Right atrium auricular region (tissue), 2 donors: ENCODE measurements around the gene SCG5. TPM values are rescaled to one million over a fixed set of nuclear protein-coding genes. Genes with fewer than 3 reads are reported as not detected.

Experiments
- DNase-seq: peaks from one replicate; pipeline ENCODE4 v3.0.0-alpha.2; 2019; ENCODE audit warnings: low spot score
- H3K27ac ChIP-seq, 2 donors: fragments of 200-600 bp; sonication (generic); 1 replicate in 1 of 2; 2 replicates in 1 of 2; pipeline ENCODE4 v1.5.1; 2016 to 2019
- H3K27me3 ChIP-seq, 2 donors: fragments of 200-600 bp; sonication (generic); one replicate each; pipeline versions ENCODE4 v1.5.1 to v1.6.0; 2017 to 2019
- H3K36me3 ChIP-seq: fragments of 200-600 bp; sonication (generic); one replicate; pipeline ENCODE4 v1.5.1; 2016
- H3K4me1 ChIP-seq, 2 donors: fragments of 200-600 bp; sonication (generic); one replicate each; pipeline versions ENCODE4 v1.5.1 to v1.6.0; 2017 to 2019
- H3K4me3 ChIP-seq, 2 donors: fragments of 200-600 bp; sonication (generic); 1 replicate in 1 of 2; 2 replicates in 1 of 2; pipeline ENCODE4 v1.5.1; 2017 to 2019; ENCODE audit warnings: mild to moderate bottlenecking in 1 of 2, moderate library complexity in 1 of 2
- H3K9me3 ChIP-seq, 2 donors: fragments of 200-600 bp; sonication (generic); one replicate each; pipeline ENCODE4 v1.5.1; 2019
- CTCF ChIP-seq, 2 donors: fragments of 200-600 bp; sonication (generic); IDR thresholded peaks; one replicate each; pipeline ENCODE4 v1.5.1; 2019; ENCODE audit warnings: antibody characterized with exemption in 2 of 2
- total RNA-seq, 2 donors: library from RNA; depleted of rRNA; stranded (reverse); fragments of >200 nt; gene quantifications; one replicate each; pipeline ENCODE4 v1.1.0, GENCODE V29; 2016

Gene SCG5
- total RNA-seq, 2 donors from 2014 or later, result 0.90 TPM; not detected in 1

- Histone ChIP-seq H3K36me3 (no peaks in the 10 kb centered on the region), H3K4me1 (no peaks in the 10 kb centered on the region), H3K4me3 (no peak overlapping the region), H3K9me3 (no peaks in the 10 kb centered on the region), H3K27ac (no peak overlapping the region), H3K27me3 (no peaks in the 10 kb centered on the region)
- no peak for TF ChIP-seq CTCF (IDR thresholded peaks at IDR 0.05)
- no peak for DNase-seq
Observed at GRCh38 chr15:32667321-32667720, 25.8 kb downstream of the SCG5 start.

DNA sequence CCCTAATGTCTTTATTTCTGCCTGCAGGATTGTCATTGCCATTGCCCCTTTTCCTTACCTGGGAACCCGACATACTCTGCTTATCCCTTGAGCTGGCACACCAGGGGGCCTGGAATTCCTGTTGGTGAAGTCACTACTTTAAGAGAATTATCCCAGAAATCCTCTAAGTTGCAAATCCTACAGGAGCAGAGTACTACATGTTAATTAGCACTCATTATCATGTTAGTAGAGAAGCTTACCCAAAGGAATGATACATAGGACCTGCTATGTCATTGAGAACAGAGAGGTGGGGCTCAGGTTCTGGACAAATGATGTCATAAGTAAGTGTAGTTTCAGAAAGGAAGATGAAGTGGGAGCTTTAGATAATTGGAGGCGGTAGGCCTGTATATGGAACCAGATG, 27.4 kb downstream of the SCG5 start:
- Histone ChIP-seq H3K9me3 (no peaks in the 10 kb centered on the region), H3K27ac (no peak overlapping the region), H3K27me3 (no peaks in the 10 kb centered on the region), H3K4me3 (no peak overlapping the region), H3K4me1 (no peaks in the 10 kb centered on the region), H3K36me3 (no peaks in the 10 kb centered on the region)
- no peak for TF ChIP-seq CTCF (IDR thresholded peaks at IDR 0.05)
- DNase-seq, result no peak

- DNase-seq, result no peak
- TF ChIP-seq CTCF (IDR thresholded peaks at IDR 0.05), result no peak
Observed at GRCh38 chr15:32669896-32670611, 28.5 kb downstream of the SCG5 start.

GRCh38 chr15:32670623-32671022, 29.1 kb downstream of the SCG5 start:
- Histone ChIP-seq H3K27ac (no peak overlapping the region), H3K9me3 (no peaks in the 10 kb centered on the region), H3K4me1 (no peaks in the 10 kb centered on the region), H3K4me3 (no peak overlapping the region), H3K36me3 (no peaks in the 10 kb centered on the region), H3K27me3 (no peaks in the 10 kb centered on the region)
- no peak for TF ChIP-seq CTCF (IDR thresholded peaks at IDR 0.05)
- DNase-seq, result no peak

More at GRCh38 chr15:32669896-32670611, 28.5 kb downstream of the SCG5 start:
- Histone ChIP-seq H3K9me3 (no peaks in the 10 kb centered on the region), H3K27ac (no peak overlapping the region), H3K4me1 (no peaks in the 10 kb centered on the region), H3K36me3 (no peaks in the 10 kb centered on the region), H3K4me3 (no peak overlapping the region), H3K27me3 (no peaks in the 10 kb centered on the region)

DNA sequence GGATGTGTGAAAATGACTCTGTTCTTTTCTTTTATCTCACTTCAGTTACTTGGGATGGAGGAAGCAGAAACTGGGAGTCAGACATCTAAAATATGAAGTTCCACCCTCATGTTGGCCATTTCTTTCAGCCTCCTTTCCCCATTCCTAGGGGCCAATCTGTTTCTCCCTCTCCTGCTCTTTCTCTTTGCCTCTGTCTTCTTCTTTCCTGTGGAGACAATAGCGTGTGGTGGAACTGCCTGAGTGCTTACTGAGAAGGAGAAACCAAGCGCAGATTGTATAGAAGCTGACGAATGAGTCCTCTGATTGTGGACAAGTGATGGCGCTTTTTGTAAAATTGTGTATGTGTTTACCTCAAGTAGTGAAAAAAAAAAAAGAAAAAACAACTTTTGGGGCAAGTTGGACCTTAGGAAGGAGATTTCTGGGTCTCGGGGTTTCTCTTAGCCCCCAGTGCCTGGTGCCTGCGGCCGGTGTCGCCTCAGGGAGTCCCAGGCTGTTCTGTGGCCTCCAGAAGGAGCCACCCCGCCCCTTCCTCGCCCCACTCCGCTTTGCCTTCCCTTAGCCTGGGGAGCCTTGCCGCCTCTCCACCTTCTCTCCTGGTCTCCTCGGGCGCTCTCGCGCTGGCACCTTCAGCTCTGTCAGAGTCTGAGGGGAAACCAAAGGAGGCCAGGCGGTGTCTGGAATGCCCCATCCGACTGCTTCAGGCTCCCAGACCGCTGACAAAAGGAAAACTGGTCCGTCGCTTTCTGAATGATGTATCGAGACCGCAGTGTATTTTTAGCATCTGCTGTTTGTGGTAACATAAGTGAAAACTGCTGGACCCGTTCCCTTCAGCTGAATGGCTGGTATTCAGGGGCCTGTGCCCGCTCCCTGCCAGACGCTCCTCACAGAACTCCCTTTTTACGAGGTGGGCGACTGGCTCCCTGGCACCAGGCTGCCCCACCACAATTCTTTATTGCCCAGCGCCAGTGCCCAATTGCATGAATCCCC, 30.1 kb downstream of the SCG5 start:
- no peak for DNase-seq
- H3K27ac ChIP-seq, result no peak overlapping the region
- no peaks in the 10 kb centered on the region for H3K4me1 ChIP-seq
- H3K27me3 ChIP-seq, result no peaks in the 10 kb centered on the region
- no peaks in the 10 kb centered on the region for H3K9me3 ChIP-seq
- H3K4me3 ChIP-seq, result no peak overlapping the region
- no peaks in the 10 kb centered on the region for H3K36me3 ChIP-seq
- TF ChIP-seq CTCF (IDR thresholded peaks at IDR 0.05), result no peak
